Activated naive CD4-positive, alpha-beta T cell treated with anti-CD3 and anti-CD28 coated beads for 36 hours (primary cell): ENCODE results near the gene DYSF. TPM values are rescaled to one million over a fixed set of nuclear protein-coding genes. Genes with fewer than 3 reads are reported as not detected.

ENCODE experiments used
- CTCF ChIA-PET: fragments of 350-600 bp; sonication (Branson Sonifier 250); formaldehyde crosslinking; loops from one replicate; lab custom pipeline; 2021; ENCODE audit warnings: antibody characterized with exemption; lab: Charles Lee
- DNase-seq: peaks from one replicate; pipeline ENCODE4 v3.0.0-alpha.2; 2020
- H3K27ac Mint-ChIP-seq: one replicate; pipeline ENCODE4 v1.8.0; 2021; ENCODE audit warnings: mild to moderate bottlenecking, mixed read lengths
- H3K27me3 Mint-ChIP-seq: one replicate; pipeline ENCODE4 v1.8.0; 2021; ENCODE audit warnings: low read depth, mixed read lengths
- H3K36me3 Mint-ChIP-seq: one replicate; pipeline ENCODE4 v1.8.0; 2021; ENCODE audit warnings: low read depth, mixed read lengths
- H3K4me1 Mint-ChIP-seq: one replicate; pipeline ENCODE4 v1.8.0; 2021; ENCODE audit warnings: low read depth, mixed read lengths
- H3K4me3 Mint-ChIP-seq: one replicate; pipeline ENCODE4 v1.8.0; 2021; ENCODE audit warnings: mild to moderate bottlenecking, moderate library complexity, mixed read lengths
- H3K9me3 Mint-ChIP-seq: one replicate; pipeline ENCODE4 v1.8.0; 2021; ENCODE audit warnings: mixed read lengths
- intact Hi-C: fragments of 100-400 bp; cut with micrococcal nuclease; formaldehyde crosslinking; loops from one replicate; pipeline ENCODE4 v1.15.1; 2023
- total RNA-seq, 2 experiments: library from RNA; stranded (reverse); gene quantifications; one replicate each; pipeline ENCODE4 v1.2.3, GENCODE V29; 2021

The DYSF gene
- total RNA-seq, 2 experiments from 2014 or later, result 0.05 to 0.07 TPM

DNA sequence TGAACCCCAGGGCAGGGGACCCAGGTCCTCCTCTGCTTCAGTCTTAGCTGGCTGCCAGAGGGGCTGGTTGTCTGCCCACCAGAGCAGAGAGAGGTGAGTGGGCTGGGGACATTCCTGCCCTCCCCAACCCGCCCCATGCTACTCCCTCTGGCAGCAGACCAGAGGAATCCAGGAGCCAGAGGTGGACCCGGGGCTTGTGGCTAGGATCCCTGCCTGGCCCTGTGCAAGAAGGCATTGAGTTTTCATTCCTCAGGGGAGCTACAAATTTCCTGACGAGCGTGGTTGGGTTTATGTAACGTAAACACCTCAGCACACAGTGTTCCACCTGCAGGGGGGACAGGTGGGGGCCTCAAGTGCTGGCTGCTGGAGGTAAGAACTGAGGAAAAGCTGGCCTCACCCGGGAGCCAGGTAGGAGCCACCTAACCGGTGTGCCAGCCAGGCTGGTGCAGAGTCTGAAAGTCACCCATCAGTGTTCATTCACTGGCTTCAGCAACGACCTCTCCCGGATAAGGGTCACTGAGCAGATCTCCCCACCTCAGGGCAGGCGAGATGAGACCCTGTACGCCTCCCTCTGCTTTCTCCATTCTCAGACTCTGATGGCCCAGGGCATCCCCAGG is 246.8 kb downstream of the DYSF start:
- Mint-ChIP-seq H3K9me3 (no peaks in the 10 kb centered on the region), H3K27ac (no peak overlapping the region), H3K4me1 (no peaks in the 10 kb centered on the region), H3K36me3 (no peaks in the 10 kb centered on the region), H3K4me3 (no peak overlapping the region), H3K27me3 (no peaks in the 10 kb centered on the region)
- intact Hi-C loops, result no loop called here
- DNase-seq, result no peak
- CTCF ChIA-PET, result no interaction called here

DNA sequence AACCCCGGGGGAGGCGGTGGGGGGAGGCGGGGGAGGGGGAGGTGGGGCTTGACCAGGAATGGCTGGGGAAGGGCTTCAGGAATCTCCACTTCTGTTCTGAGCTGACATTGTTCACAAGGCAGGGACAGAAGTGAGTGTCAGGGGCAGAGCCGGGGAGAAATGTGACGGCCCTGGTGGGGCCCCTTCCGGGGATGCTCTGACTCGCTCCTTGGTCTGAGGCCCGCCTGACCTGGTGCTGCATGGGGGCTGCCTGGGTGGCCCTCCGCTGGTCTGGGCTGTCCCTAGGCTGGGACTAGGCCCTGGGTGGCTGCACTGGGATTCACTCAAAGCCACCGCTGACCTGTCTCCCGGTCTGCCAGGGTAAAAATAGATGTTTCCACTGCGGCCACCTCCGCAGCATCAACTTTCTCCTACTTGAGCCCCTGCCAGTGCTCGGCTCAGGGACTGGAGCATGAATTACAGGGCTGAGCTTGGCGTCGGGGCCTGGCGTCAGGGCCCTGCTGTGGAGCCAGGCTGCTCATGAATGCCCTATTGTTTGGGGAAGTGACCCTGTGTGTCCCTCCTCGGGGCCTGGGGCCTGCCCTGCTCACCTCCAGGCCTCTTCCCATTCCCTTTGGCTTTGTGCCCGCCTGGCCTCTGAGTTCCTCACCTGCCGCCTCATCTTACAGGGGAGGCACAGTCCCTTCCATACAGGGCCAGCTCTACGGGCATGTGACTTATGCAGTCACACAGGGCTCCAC is 247.5 kb downstream of the DYSF start:
- H3K27me3 Mint-ChIP-seq, result no peaks in the 10 kb centered on the region
- H3K4me1 Mint-ChIP-seq, result no peaks in the 10 kb centered on the region
- H3K4me3 Mint-ChIP-seq, result no peak overlapping the region
- CTCF ChIA-PET, result no interaction called here
- H3K36me3 Mint-ChIP-seq, result no peaks in the 10 kb centered on the region
- DNase-seq, result no peak
- no peak overlapping the region for H3K27ac Mint-ChIP-seq
- intact Hi-C loops, result no loop called here
- no peaks in the 10 kb centered on the region for H3K9me3 Mint-ChIP-seq

DNA sequence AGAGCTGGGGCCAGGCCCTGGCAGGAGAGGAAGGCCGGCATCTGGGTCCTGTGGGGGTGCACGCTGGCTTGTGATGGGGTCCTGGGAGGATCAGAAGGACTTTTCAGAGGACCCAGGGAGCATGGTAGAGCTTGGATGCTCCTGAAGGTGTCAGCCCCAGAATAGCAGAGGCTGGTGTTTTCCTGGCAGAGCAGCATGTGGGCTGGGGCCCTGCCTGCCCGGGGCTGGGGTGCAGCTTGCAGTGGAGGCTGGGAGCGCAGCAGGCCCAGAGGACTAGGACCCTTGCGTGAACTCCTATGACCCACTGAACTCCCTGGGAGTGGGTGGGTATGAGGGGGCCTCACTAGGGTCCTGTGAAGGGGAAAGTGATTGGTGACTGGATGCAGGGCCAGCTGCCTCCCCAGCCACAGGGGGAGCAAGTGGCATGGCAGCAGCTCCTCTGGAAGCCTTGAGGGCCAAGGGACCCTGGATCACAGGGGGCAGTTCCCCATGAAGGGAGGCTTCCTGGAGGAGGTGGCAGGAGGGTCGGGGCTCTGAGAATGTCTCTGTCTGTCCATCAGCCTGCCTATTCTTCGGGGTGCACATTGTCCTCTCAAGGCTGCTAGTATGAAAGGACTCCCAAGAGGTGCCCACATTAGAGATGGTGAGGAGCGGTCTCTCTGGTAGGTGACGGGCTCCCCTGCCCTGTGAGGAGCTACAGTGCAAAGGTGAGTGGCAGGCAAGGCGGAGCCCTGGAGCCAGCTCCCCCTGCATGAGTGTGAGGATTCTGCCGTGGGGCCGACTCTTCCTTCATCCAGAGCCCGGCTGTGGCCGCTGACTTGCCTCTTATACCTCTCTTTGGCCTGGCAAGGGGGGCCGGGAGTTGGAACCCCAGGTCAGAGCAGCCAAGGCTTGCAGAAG is 249.0 kb downstream of the DYSF start:
- no peaks in the 10 kb centered on the region for H3K4me1 Mint-ChIP-seq
- no peak for DNase-seq

DNA sequence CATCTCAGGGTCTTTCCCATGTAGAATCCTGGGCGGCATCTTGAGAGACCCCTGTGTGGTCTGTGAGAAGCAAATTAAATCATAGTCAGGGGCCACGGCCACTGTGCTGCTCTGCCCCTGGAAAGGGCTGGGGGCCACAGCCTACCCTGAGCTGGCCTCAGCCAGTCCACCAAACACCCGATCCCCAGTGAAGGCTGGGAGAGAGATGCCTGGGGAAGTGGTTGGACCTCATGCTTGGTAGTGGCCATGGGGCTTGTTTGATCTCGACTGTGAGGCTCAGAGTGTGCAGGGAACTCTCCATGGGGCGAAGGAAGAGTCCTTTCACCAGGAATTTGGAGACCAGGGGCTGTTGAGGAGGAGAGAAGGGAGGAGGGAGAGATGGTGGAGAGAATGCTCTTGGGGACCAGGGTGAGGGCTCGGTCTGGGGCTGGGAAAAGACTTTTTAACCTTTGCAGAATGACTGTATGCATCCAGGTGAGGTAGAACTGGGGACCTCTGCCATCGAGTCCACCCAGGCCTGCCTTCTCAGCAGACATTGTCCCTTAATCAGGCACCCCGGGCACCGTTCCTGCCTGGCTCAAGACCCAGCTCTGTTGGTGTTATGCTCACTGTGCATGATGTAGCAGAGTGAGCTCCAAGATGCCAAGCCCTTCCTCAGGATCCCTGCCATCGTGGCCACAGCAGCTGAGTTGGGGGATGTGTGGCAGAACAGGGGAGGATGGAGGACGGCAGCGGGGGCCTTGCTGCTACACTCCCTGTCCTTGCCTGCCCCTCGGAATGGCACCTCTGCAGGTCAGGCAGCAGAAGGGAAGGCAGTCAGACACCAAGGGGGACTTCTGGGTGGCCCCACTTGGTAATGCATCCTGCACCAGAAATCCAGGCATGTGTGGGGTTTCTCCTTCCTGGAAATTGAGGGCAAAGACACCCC is 249.9 kb downstream of the DYSF start:
- Mint-ChIP-seq H3K36me3 (no peaks in the 10 kb centered on the region), H3K27ac (no peak overlapping the region), H3K9me3 (no peaks in the 10 kb centered on the region), H3K27me3 (no peaks in the 10 kb centered on the region), H3K4me1 (no peaks in the 10 kb centered on the region), H3K4me3 (no peak overlapping the region)
- CTCF ChIA-PET, result interaction anchor here (1.1 kb wide), 1 partner anchor 12 kb away, joined by 3 read pairs; no protein-coding TSS in a partner anchor
- intact Hi-C loops, result no loop called here
- no peak for DNase-seq

More for the DNA sequence above, 249.0 kb downstream of the DYSF start:
- H3K36me3 Mint-ChIP-seq, result no peaks in the 10 kb centered on the region
- H3K27me3 Mint-ChIP-seq, result no peaks in the 10 kb centered on the region
- intact Hi-C loops, result no loop called here
- H3K4me3 Mint-ChIP-seq, result no peak overlapping the region
- CTCF ChIA-PET, result no interaction called here
- no peak overlapping the region for H3K27ac Mint-ChIP-seq
- H3K9me3 Mint-ChIP-seq, result no peaks in the 10 kb centered on the region

DNA sequence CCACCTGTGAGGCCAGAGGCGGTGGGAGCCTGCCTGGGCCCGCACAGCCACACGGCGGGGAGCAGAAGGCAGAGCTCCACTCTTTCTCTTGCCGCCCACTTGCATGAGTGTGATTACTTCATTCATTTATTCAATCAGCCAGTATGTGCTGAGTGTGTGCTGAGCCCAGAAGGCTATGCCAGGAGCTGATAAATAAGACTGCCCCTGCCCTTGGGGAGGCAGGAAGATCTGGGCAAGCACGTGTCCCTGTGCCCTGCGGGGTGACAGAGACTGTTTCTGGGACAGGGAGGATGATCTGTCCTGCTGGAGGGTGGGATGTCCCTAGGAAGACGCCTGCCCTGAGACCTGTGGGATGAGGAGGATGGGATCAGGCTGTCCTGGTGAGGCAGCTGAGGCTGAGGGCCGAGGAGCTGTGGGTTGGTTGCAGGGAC is 250.8 kb downstream of the DYSF start:
- Mint-ChIP-seq H3K9me3 (no peaks in the 10 kb centered on the region), H3K36me3 (no peaks in the 10 kb centered on the region), H3K4me1 (no peaks in the 10 kb centered on the region), H3K27ac (no peak overlapping the region), H3K27me3 (no peaks in the 10 kb centered on the region), H3K4me3 (no peak overlapping the region)
- intact Hi-C loops, result no loop called here
- DNase-seq, result no peak
- CTCF ChIA-PET, result interaction anchor here (1.1 kb wide), 1 partner anchor 11 kb away, joined by 3 read pairs; no protein-coding TSS in a partner anchor

DNA sequence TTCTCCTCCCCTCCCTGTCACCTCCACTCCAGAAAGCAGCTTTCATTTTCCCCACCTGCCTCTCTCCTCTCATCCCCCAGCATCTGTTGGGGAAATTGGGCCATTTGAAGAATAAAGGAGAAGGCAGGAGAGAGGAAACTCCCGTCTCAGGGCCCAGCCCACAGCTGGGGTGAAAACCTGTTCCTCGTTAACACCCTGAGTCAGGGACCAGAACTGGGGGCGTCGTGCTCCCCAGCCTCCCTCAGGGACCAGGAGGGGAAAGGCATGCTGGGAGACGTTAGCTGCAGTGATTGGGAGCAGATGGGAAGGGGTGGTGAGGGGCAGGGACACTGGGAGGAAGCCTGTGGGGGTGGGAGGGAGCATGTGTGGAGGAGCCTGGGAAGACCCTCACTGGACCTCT is 251.3 kb downstream of the DYSF start:
- no peaks in the 10 kb centered on the region for H3K36me3 Mint-ChIP-seq
- no peak overlapping the region for H3K27ac Mint-ChIP-seq
- DNase-seq, result no peak
- H3K4me3 Mint-ChIP-seq, result no peak overlapping the region
- no peaks in the 10 kb centered on the region for H3K9me3 Mint-ChIP-seq
- intact Hi-C loops, result no loop called here
- H3K4me1 Mint-ChIP-seq, result no peaks in the 10 kb centered on the region
- CTCF ChIA-PET, result no interaction called here
- no peaks in the 10 kb centered on the region for H3K27me3 Mint-ChIP-seq

DNA sequence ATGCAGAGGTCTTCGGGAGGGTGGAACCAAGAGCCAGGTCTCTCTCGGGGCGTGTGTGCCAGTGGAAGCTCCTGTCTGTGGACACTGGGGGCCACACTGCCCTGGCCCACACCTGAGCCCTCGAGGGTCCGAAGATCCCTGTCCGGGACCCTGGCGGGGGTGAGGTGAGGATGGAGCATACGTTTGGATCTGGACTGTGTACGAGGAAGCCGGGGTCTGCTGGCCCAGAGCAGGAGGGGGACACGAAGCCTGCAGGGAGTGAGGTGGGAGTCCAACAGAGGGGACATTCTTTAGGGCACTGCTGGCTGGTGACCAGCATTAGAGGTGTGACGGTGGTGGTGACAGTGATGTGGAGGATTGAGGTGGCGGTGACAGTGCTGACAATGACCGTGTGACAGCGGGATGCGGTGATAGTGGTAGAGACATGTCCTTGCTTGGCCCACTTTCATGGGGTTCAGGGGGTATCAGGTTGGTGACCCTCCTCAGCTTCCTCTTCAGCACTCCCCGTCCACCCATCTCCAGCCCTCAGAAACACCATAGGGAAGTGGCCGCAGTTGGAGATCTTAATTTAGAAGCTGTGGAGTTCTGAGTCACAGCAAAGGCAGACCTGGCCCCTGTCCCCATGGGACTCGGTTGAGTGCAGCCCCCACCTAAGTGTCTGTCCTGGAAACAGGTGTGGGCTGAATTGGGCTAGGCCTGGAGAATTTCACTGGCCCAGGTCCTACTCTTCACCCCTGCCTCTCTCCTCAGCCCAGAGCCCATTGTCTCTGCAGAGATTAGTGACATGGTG is 252.0 kb downstream of the DYSF start:
- intact Hi-C loops, result no loop called here
- no peak for DNase-seq
- Mint-ChIP-seq H3K27ac (no peak overlapping the region), H3K27me3 (no peaks in the 10 kb centered on the region), H3K4me3 (no peak overlapping the region), H3K9me3 (no peaks in the 10 kb centered on the region), H3K36me3 (no peaks in the 10 kb centered on the region), H3K4me1 (no peaks in the 10 kb centered on the region)
- CTCF ChIA-PET, result no interaction called here

DNA sequence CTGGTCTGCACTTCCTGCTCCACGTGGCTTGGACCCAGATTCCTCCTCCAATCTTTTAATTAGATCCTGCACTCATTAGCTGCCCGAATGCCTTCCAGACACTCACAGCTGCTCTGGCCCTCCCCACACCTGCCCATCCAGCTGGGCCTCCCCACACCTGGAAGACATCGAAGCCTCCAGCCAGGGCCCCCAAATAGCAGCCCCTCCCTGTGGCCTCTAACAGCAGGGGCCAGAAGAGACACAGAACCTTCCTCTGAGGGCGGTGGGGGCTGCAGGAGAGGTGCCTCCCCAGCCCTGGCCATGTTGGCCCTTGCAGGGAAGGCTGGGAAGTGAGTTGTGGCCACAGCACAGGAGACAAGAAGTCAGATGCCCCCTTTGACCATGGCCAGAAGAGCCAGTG is 252.8 kb downstream of the DYSF start:
- intact Hi-C loops, result no loop called here
- H3K9me3 Mint-ChIP-seq, result no peaks in the 10 kb centered on the region
- peaks cover 3% of the 10 kb centered on the region for H3K27me3 Mint-ChIP-seq
- no peak overlapping the region for H3K4me3 Mint-ChIP-seq
- DNase-seq, result no peak
- H3K27ac Mint-ChIP-seq, result no peak overlapping the region
- no peaks in the 10 kb centered on the region for H3K36me3 Mint-ChIP-seq
- CTCF ChIA-PET, result no interaction called here
- no peaks in the 10 kb centered on the region for H3K4me1 Mint-ChIP-seq

DNA sequence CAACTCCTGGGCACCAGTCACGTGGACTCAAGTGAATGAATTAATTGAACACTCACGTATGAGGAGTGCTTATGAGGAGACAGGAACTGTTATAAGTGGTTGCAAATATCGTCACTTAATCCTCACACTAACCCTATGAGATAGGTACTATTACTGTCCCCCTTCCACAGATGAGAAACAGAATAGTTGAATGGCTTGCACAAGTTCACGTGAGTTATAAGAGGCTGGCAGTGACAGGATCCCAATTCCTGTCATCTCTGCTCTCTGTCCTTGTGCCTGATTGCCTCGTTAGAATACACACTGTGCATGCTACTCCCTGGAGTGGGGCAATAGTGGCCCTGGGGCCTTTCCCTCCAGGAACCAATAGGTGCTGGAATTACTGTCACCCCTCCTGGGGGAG is 253.5 kb downstream of the DYSF start:
- DNase-seq, result no peak
- intact Hi-C loops, result no loop called here
- H3K36me3 Mint-ChIP-seq, result no peaks in the 10 kb centered on the region
- CTCF ChIA-PET, result no interaction called here
- no peak overlapping the region for H3K4me3 Mint-ChIP-seq
- H3K27ac Mint-ChIP-seq, result no peak overlapping the region
- no peaks in the 10 kb centered on the region for H3K9me3 Mint-ChIP-seq
- H3K27me3 Mint-ChIP-seq, result peaks cover 3% of the 10 kb centered on the region
- no peaks in the 10 kb centered on the region for H3K4me1 Mint-ChIP-seq

DNA sequence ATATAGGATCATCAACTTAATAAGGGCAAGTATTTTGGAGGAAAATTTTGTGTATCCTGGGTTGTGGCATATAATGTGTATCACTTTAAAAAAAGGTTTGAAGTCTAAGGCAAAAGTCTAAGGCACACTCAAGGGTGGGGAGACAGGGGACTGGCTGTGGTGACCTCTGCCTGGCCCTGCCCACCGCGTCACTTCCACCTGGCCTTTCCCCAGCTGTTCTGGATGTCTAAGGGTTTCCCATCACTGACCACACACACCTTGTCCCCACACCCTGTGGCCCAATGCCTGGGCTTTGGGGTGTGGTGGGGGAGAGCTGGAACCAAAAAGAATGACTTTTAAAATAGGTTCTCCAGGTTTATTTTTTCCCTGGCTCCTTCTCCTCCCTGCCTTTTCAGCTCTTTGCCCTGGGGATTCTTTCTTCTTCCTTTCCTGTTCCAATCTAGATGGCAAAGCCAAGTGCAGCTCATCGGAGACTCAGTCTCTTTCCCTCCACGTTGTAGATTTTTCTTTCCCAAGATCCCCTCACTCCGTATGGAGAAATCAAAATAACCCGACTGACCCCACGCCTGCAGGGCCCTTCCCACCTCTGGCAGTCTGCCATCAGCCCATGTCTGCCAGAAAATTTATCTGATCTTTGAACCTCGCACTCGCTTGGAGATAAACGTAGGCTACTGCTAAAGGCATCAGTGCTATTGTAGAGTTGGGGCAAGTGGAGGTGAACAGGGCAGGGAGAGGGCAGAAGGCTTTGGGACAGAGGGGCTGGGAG is 257.2 kb downstream of the DYSF start:
- Mint-ChIP-seq H3K4me1 (no peaks in the 10 kb centered on the region), H3K36me3 (no peaks in the 10 kb centered on the region), H3K27me3 (peaks cover 5% of the 10 kb centered on the region), H3K9me3 (no peaks in the 10 kb centered on the region), H3K4me3 (no peak overlapping the region), H3K27ac (no peak overlapping the region)
- intact Hi-C loops, result no loop called here
- CTCF ChIA-PET, result no interaction called here
- no peak for DNase-seq
